WTC11 (cell line): ENCODE results near the gene PNMA1. TPM values are rescaled to one million over a fixed set of nuclear protein-coding genes. Genes with fewer than 3 reads are reported as not detected.
A peak's percentile ranks its signal among the peaks of the same experiment; 100 is the strongest.

ENCODE experiments used
- ATAC-seq: fragments of 200-7000 bp; cut with Tn5 transposase; 2 replicates; pipeline ENCODE4 v1.10.0; 2021; ENCODE audit warnings: mild to moderate bottlenecking, moderate library complexity
- CTCF ChIA-PET: fragments of 300-600 bp; sonication (Branson Sonifier 250); formaldehyde crosslinking; loops from one replicate; lab custom pipeline; 2021; ENCODE audit warnings: antibody characterized with exemption; lab: Charles Lee
- POLR2A ChIA-PET: fragments of 350-600 bp; sonication (Branson Sonifier 250); formaldehyde crosslinking; loops from one replicate; lab custom pipeline; 2021; ENCODE audit warnings: antibody characterized with exemption; lab: Charles Lee
- DNase-seq: peaks from one replicate; pipeline ENCODE4 v3.0.0; 2021; ENCODE audit warnings: low spot score
- H3K27ac Mint-ChIP-seq: 2 replicates; pipeline ENCODE4 v1.8.0; 2021; ENCODE audit warnings: mixed read lengths
- H3K27me3 Mint-ChIP-seq: 2 replicates; pipeline ENCODE4 v1.8.0; 2021; ENCODE audit warnings: low read depth, mild to moderate bottlenecking, moderate library complexity, mixed read lengths
- H3K36me3 Mint-ChIP-seq: 2 replicates; pipeline ENCODE4 v1.8.0; 2021; ENCODE audit warnings: mixed read lengths
- H3K4me1 Mint-ChIP-seq: 2 replicates; pipeline ENCODE4 v1.8.0; 2022; ENCODE audit warnings: mixed read lengths
- H3K4me3 Mint-ChIP-seq: 2 replicates; pipeline ENCODE4 v1.8.0; 2021; ENCODE audit warnings: mild to moderate bottlenecking, moderate library complexity, mixed read lengths
- H3K9me3 Mint-ChIP-seq: 2 replicates; pipeline ENCODE4 v1.8.0; 2021; ENCODE audit warnings: mixed read lengths
- AFF4 ChIP-seq: sonication (generic); formaldehyde crosslinking; IDR thresholded peaks from 2 replicates; pipeline ENCODE4 v1.8.1; 2023; ENCODE audit warnings: mild to moderate bottlenecking, missing genetic modification reagents, borderline replicate concordance
- E2F1 ChIP-seq: sonication (generic); formaldehyde crosslinking; IDR thresholded peaks from 2 replicates; pipeline ENCODE4 v1.8.0; 2022; ENCODE audit warnings: mild to moderate bottlenecking, missing genetic modification reagents
- E2F5 ChIP-seq: sonication (generic); formaldehyde crosslinking; IDR thresholded peaks from 2 replicates; pipeline ENCODE4 v1.8.1; 2022; ENCODE audit warnings: mild to moderate bottlenecking, moderate library complexity, missing genetic modification reagents
- ETV6 ChIP-seq: sonication (generic); formaldehyde crosslinking; IDR thresholded peaks from 2 replicates; pipeline ENCODE4 v1.8.1; 2022; ENCODE audit warnings: mild to moderate bottlenecking, missing genetic modification reagents
- FOXJ3 ChIP-seq: sonication (generic); formaldehyde crosslinking; IDR thresholded peaks from 2 replicates; pipeline ENCODE4 v1.9.0; 2021; ENCODE audit warnings: missing genetic modification reagents, mild to moderate bottlenecking, borderline replicate concordance
- FOXP1 ChIP-seq: sonication (generic); formaldehyde crosslinking; IDR thresholded peaks from 2 replicates; pipeline ENCODE4 v1.8.0; 2022; ENCODE audit warnings: missing genetic modification reagents, mild to moderate bottlenecking, moderate library complexity, borderline replicate concordance
- FOXP4 ChIP-seq: sonication (generic); formaldehyde crosslinking; IDR thresholded peaks from 2 replicates; pipeline ENCODE4 v1.8.0; 2022; ENCODE audit warnings: mild to moderate bottlenecking, missing genetic modification reagents
- GABPB1 ChIP-seq: sonication (generic); formaldehyde crosslinking; IDR thresholded peaks from 2 replicates; pipeline ENCODE4 v1.8.1; 2023; ENCODE audit warnings: mild to moderate bottlenecking, missing genetic modification reagents
- MAX ChIP-seq: sonication (generic); formaldehyde crosslinking; IDR thresholded peaks from 2 replicates; pipeline ENCODE4 v1.8.0; 2022; ENCODE audit warnings: mild to moderate bottlenecking, missing genetic modification reagents
- MYBL2 ChIP-seq: sonication (generic); formaldehyde crosslinking; IDR thresholded peaks from 2 replicates; pipeline ENCODE4 v1.8.1; 2023; ENCODE audit warnings: mild to moderate bottlenecking, moderate library complexity, missing genetic modification reagents
- NFE2L1 ChIP-seq: sonication (generic); formaldehyde crosslinking; IDR thresholded peaks from 2 replicates; pipeline ENCODE4 v1.8.1; 2023; ENCODE audit warnings: missing genetic modification reagents
- SP1 ChIP-seq: sonication (generic); formaldehyde crosslinking; conservative IDR thresholded peaks from 2 replicates; pipeline ENCODE4 v1.8.1; 2022; ENCODE audit warnings: missing genetic modification reagents
- STAT6 ChIP-seq: sonication (generic); formaldehyde crosslinking; conservative IDR thresholded peaks from 2 replicates; pipeline ENCODE4 v1.8.1; 2023; ENCODE audit warnings: mild to moderate bottlenecking, low read depth, missing genetic modification reagents, moderate library complexity
- TCF7 ChIP-seq: sonication (generic); formaldehyde crosslinking; IDR thresholded peaks from 2 replicates; pipeline ENCODE4 v1.8.0; 2022; ENCODE audit warnings: mild to moderate bottlenecking, low read depth, missing genetic modification reagents, moderate library complexity
- TEAD1 ChIP-seq: sonication (generic); formaldehyde crosslinking; IDR thresholded peaks from 2 replicates; pipeline ENCODE4 v1.8.0; 2022; ENCODE audit warnings: mild to moderate bottlenecking, missing genetic modification reagents
- ZBTB21 ChIP-seq: sonication (generic); formaldehyde crosslinking; IDR thresholded peaks from 2 replicates; pipeline ENCODE4 v1.8.1; 2023; ENCODE audit warnings: mild to moderate bottlenecking, missing genetic modification reagents, borderline replicate concordance
- ZNF121 ChIP-seq: sonication (generic); formaldehyde crosslinking; IDR thresholded peaks from 2 replicates; pipeline ENCODE4 v1.8.0; 2023; ENCODE audit warnings: missing genetic modification reagents
- ZNF263 ChIP-seq: sonication (generic); formaldehyde crosslinking; IDR thresholded peaks from 2 replicates; pipeline ENCODE4 v1.8.1; 2022; ENCODE audit warnings: low read depth, mild to moderate bottlenecking, moderate library complexity, missing genetic modification reagents
- ZNF396 ChIP-seq: fragments of 250-450 bp; sonication (Bioruptor Pico); IDR thresholded peaks from 2 replicates; pipeline ENCODE4 v1.8.0; 2021; ENCODE audit warnings: mild to moderate bottlenecking, moderate library complexity, borderline replicate concordance
- total RNA-seq: library from RNA; stranded (reverse); gene quantifications from 3 replicates; pipeline ENCODE4 v1.2.3, GENCODE V29; 2021

PNMA1 gene
- total RNA-seq, 1 experiment from 2014 or later = 46.0 TPM

GRCh38 chr14:73760598-73761586, 46.7 kb upstream of the PNMA1 start:
- H3K36me3 Mint-ChIP-seq = no peaks in the 10 kb centered on the region
- TF ChIP-seq AFF4 (CRISPR knock-in tag) (no peak), TEAD1 (CRISPR knock-in tag) (no peak), ZNF396 (no peak), ZNF263 (CRISPR knock-in tag) (no peak), TCF7 (CRISPR knock-in tag) (no peak), E2F1 (no peak), FOXJ3 (CRISPR knock-in tag) (no peak)

GRCh38 chr14:73759714-73760597, 45.8 kb upstream of the PNMA1 start:
- Mint-ChIP-seq H3K4me1 (peaks cover 61% of the 10 kb centered on the region), H3K9me3 (no peaks in the 10 kb centered on the region), H3K4me3 (peak overlapping the region; percentile 79), H3K27ac (peak overlapping the region; percentile 96), H3K36me3 (no peaks in the 10 kb centered on the region), H3K27me3 (peaks cover 29% of the 10 kb centered on the region)
- ChIA-PET CTCF (interaction anchor here (0.5 to 3.7 kb wide), 19 partner anchors 8 to 127 kb away, joined by 3 to 128 read pairs (median 9); partner anchors contain the start of gene ZNF410), POLR2A (interaction anchor here (0.7 to 2.9 kb wide), 11 partner anchors 12 to 584 kb away, joined by 3 to 12 read pairs (median 5); partner anchors contain the start of genes PTGR2 and ZNF410)
- DNase-seq (peak; percentile 95), ATAC-seq (peak; percentile 89)
- peak; percentile 87 for TF ChIP-seq ZNF121 (CRISPR knock-in tag)
- peak; percentile 63 for TF ChIP-seq SP1
- TF ChIP-seq STAT6 (CRISPR knock-in tag) = no peak
- peak; percentile 69 for TF ChIP-seq MAX (CRISPR knock-in tag)
- no peak for TF ChIP-seq TCF7 (CRISPR knock-in tag)
- TF ChIP-seq FOXP4 = peak; percentile 76
- peak; percentile 82 for TF ChIP-seq ETV6
- TF ChIP-seq ZBTB21 = peak; percentile 73; the same call in 1 of the 2 replicates
- peak; percentile 66; the same call in 1 of the 2 replicates for TF ChIP-seq FOXP1 (CRISPR knock-in tag)
- TF ChIP-seq NFE2L1 = peak; percentile 33; the same call in 1 of the 2 replicates
- TF ChIP-seq E2F5 = peak; percentile 59; the same call in 1 of the 2 replicates
- TF ChIP-seq MYBL2 = peak; percentile 21
- peak; percentile 91 for TF ChIP-seq GABPB1

More at GRCh38 chr14:73760598-73761586, 46.7 kb upstream of the PNMA1 start:
- Mint-ChIP-seq H3K9me3 (no peaks in the 10 kb centered on the region), H3K4me1 (peaks cover 51% of the 10 kb centered on the region), H3K4me3 (peak overlapping the region; percentile 79), H3K27me3 (peaks cover 29% of the 10 kb centered on the region), H3K27ac (peak overlapping the region; percentile 96)
- ChIA-PET CTCF (interaction anchor here (0.5 to 3.7 kb wide), 13 partner anchors 9 to 107 kb away, joined by 3 to 128 read pairs (median 12); no protein-coding TSS in a partner anchor), POLR2A (interaction anchor here (0.7 to 2.9 kb wide), 9 partner anchors 11 to 583 kb away, joined by 3 to 12 read pairs (median 5); partner anchors contain the start of genes PTGR2 and ZNF410)
- no peak for ATAC-seq
- no peak for DNase-seq
